Nephron progenitor cell (in vitro differentiated cells): ENCODE results near the gene FOXJ1.

ENCODE experiments used
- DNase-seq: peaks from one replicate; pipeline ENCODE4 v3.0.0; 2021
- H3K27ac Mint-ChIP-seq: 2 replicates; pipeline ENCODE4 v1.8.0; 2021; ENCODE audit warnings: mild to moderate bottlenecking, moderate library complexity, mixed read lengths
- H3K27me3 Mint-ChIP-seq: 2 replicates; pipeline ENCODE4 v1.8.0; 2021; ENCODE audit warnings: mild to moderate bottlenecking, low read depth, mixed read lengths; ENCODE audit not compliant: poor library complexity
- H3K36me3 Mint-ChIP-seq: 2 replicates; pipeline ENCODE4 v1.8.0; 2021; ENCODE audit warnings: low read depth, mixed read lengths
- H3K4me1 Mint-ChIP-seq: 2 replicates; pipeline ENCODE4 v1.8.0; 2021; ENCODE audit warnings: mixed read lengths
- H3K4me3 Mint-ChIP-seq: 2 replicates; pipeline ENCODE4 v1.8.0; 2021; ENCODE audit warnings: mild to moderate bottlenecking, moderate library complexity, mixed read lengths
- H3K9me3 Mint-ChIP-seq: 2 replicates; pipeline ENCODE4 v1.8.0; 2021; ENCODE audit warnings: mild to moderate bottlenecking, moderate library complexity, mixed read lengths
- CTCF ChIP-seq: fragments of 200-600 bp; sonication (generic); IDR thresholded peaks from 2 replicates; pipeline ENCODE4 v1.5.0; 2021; ENCODE audit warnings: antibody characterized with exemption

The FOXJ1 gene

GRCh38 chr17:76124582-76125390 lies 16.3 kb downstream of the FOXJ1 start:
- Mint-ChIP-seq H3K36me3 (no peaks in the 10 kb centered on the region), H3K27ac (no peak overlapping the region), H3K4me3 (no peak overlapping the region), H3K4me1 (peaks cover 24% of the 10 kb centered on the region), H3K27me3 (peaks cover 49% of the 10 kb centered on the region), H3K9me3 (no peaks in the 10 kb centered on the region)
- TF ChIP-seq CTCF = peak; percentile 18
- DNase-seq = no peak

GRCh38 chr17:76123749-76124581 lies 17.1 kb downstream of the FOXJ1 start:
- no peak for TF ChIP-seq CTCF
- Mint-ChIP-seq H3K4me1 (peaks cover 32% of the 10 kb centered on the region), H3K36me3 (no peaks in the 10 kb centered on the region), H3K9me3 (no peaks in the 10 kb centered on the region), H3K27ac (no peak overlapping the region), H3K4me3 (no peak overlapping the region), H3K27me3 (peaks cover 46% of the 10 kb centered on the region)
- no peak for DNase-seq

- TF ChIP-seq CTCF = no peak
- Mint-ChIP-seq H3K27ac (no peak overlapping the region), H3K9me3 (no peaks in the 10 kb centered on the region), H3K27me3 (peaks cover 38% of the 10 kb centered on the region), H3K36me3 (no peaks in the 10 kb centered on the region), H3K4me1 (peaks cover 33% of the 10 kb centered on the region), H3K4me3 (no peak overlapping the region)
- no peak for DNase-seq
These were observed 17.9 kb downstream of the FOXJ1 start for GRCh38 chr17:76123191-76123499.

GRCh38 chr17:76122431-76123190 lies 18.4 kb downstream of the FOXJ1 start:
- Mint-ChIP-seq H3K27me3 (peaks cover 35% of the 10 kb centered on the region), H3K36me3 (no peaks in the 10 kb centered on the region), H3K27ac (no peak overlapping the region), H3K4me3 (no peak overlapping the region), H3K4me1 (peaks cover 33% of the 10 kb centered on the region), H3K9me3 (no peaks in the 10 kb centered on the region)
- no peak for DNase-seq
- no peak for TF ChIP-seq CTCF

- H3K27me3 Mint-ChIP-seq = peaks cover 29% of the 10 kb centered on the region
- peaks cover 33% of the 10 kb centered on the region for H3K4me1 Mint-ChIP-seq
- no peak overlapping the region for H3K27ac Mint-ChIP-seq
- no peak for TF ChIP-seq CTCF
- DNase-seq = no peak
- no peaks in the 10 kb centered on the region for H3K9me3 Mint-ChIP-seq
- no peaks in the 10 kb centered on the region for H3K36me3 Mint-ChIP-seq
- H3K4me3 Mint-ChIP-seq = no peak overlapping the region
These were observed 19.1 kb downstream of the FOXJ1 start for GRCh38 chr17:76121932-76122430.
